Right renal pelvis (tissue), 4 donors: ENCODE results near the gene MYL5. TPM values are rescaled to one million over a fixed set of nuclear protein-coding genes. Genes with fewer than 3 reads are reported as not detected.
"Not testable (repeated sequence)": the region's sequence is repeated elsewhere in the genome, so short reads cannot be mapped to it uniquely, and the experiment has no call there.

Experiments
- DNase-seq, 4 donors: peaks; one replicate each; pipeline ENCODE4 v3.0.0-alpha.2; 2013; ENCODE audit warnings: low read depth in 4 of 4, low spot score in 3 of 4, missing footprints in 1 of 4
- polyA plus RNA-seq, 4 donors: library from polyadenylated mRNA; unstranded; fragments of 120-200 nt; gene quantifications; one replicate each; pipeline ENCODE4 v1.2.1, GENCODE V29; 2013; ENCODE audit not compliant: insufficient read length in 4 of 4

MYL5 gene
- polyA plus RNA-seq, 4 donors: 14.1 to 23.3 (median 17.8) TPM

GRCh38 chr4:669806-670559 is 4.4 kb upstream of the MYL5 start:
- DNase-seq: not testable (repeated sequence)

- no peak for DNase-seq
Observed at GRCh38 chr4:671769-672168, 2.6 kb upstream of the MYL5 start.

- no peak for DNase-seq
Observed at GRCh38 chr4:673349-674091, 822 bp upstream of the MYL5 start.

GRCh38 chr4:675036-675882 is 917 bp downstream of the MYL5 start:
- DNase-seq: no peak

- DNase-seq: no peak
Observed at GRCh38 chr4:675980-676870, 1.9 kb downstream of the MYL5 start.

GRCh38 chr4:676871-677235 is 2.5 kb downstream of the MYL5 start:
- DNase-seq: no peak

GRCh38 chr4:677431-678293 is 3.3 kb downstream of the MYL5 start:
- no peak for DNase-seq

- no peak for DNase-seq
Observed at GRCh38 chr4:678331-679103, 4.2 kb downstream of the MYL5 start.

- DNase-seq: no peak
Observed at GRCh38 chr4:679104-679481, 4.8 kb downstream of the MYL5 start.

- no peak for DNase-seq
Observed at GRCh38 chr4:679629-680028, 5.3 kb downstream of the MYL5 start.

GRCh38 chr4:680091-680490 is 5.7 kb downstream of the MYL5 start:
- no peak for DNase-seq

- no peak for DNase-seq
Observed at GRCh38 chr4:680551-680927, 6.2 kb downstream of the MYL5 start.

- no peak for DNase-seq
Observed at GRCh38 chr4:680928-681645, 6.7 kb downstream of the MYL5 start.

- no peak for DNase-seq
Observed at GRCh38 chr4:681736-682451, 7.6 kb downstream of the MYL5 start.

GRCh38 chr4:682490-683172 is 8.3 kb downstream of the MYL5 start:
- no peak for DNase-seq

- no peak for DNase-seq
Observed at GRCh38 chr4:683247-683897, 9.0 kb downstream of the MYL5 start.
